Cortex of kidney (tissue), 1 donor: ENCODE data around the gene SBSN.

Experiments used
- DNase-seq: peaks from one replicate; lab custom pipeline; 2025; lab: John Stamatoyannopoulos, UW

Gene SBSN

DNA sequence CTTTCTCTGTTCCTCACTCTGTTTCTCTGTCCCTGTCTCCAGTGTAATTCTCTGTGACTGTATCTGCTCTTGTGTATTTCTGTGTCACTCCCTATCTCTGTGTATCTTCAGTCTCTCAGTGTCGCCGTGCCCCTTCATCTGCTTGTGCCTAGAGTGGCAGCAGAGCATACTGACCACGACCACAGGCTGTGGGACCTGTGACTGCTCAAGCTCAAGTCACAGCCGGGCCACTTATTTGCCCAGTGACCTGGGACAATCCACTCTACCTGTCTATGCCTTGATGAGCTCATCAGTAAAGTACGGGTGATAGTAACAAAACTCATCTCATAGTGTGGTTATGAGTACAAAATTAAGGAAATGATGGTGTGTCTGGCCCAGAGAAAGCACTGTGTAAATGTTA is 26.0 kb upstream of the SBSN start:
- no peak for DNase-seq

DNA sequence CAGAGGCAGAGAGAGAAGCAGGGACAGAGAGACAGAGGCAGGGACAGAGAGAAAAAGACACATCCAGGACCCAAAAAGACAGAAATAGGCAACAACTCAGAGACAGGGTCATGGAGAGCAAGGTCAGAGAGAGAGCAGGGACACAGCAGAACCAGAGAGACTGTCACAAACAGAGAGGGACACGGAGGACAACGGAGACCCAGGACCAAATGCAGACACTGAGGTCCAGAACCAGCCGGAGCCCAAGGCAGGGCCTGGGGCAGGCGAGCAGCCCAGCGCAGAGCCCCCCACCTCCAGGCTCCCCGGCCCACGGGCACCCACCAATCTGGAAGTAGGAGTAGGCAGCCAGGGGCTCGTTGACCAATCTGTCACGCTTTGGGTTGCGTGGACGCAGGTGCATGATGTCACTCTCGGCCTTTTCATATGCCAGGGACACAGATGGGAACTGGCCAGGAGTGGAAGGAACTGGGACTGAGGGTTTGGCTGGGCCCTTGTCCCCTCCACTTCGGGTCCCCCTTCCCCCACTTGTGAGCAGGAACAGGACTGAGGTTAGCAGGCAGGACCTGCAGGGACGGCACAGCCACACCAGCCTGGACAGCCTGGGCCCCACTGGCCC is 25.4 kb upstream of the SBSN start:
- DNase-seq, result no peak

DNA sequence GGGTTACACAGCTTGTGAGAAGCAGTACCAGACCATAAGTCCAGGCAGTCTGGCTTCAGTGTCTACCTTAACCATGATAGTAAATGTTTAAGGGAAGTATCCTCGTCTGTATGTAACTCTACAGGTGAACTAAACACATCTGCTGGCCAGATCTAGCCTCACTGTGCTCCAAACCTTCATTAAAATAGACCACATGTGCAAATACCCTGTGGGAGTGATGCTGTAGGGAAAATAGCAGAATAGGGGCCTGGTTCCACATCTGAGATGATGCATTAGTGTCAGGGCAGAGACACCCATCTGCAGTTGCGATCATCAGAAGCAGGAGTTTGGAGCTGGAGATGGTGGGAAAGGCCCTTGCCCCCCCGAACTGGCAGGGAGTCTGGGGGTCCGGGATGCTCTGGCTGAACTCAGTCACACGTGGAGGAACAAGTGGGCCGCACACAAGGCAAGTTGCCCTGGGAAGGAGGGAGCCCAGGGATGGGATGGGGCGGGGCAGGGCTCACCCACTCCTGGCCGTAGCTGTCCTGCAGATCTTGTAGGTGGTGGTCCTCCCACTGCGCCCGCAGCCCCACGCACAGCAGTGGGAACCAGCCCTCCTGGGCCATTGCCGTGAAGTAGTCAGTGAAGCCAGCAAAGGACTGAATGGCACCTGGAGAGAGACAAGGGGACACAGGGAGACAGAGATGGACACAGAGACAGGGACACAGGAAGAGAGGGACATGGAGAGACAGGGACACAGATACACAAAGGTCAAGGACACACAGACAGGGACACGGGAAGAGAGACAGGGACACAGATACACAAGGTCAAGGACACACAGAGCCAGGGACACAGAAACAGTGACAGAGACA is 24.6 kb upstream of the SBSN start:
- DNase-seq, result no peak

DNA sequence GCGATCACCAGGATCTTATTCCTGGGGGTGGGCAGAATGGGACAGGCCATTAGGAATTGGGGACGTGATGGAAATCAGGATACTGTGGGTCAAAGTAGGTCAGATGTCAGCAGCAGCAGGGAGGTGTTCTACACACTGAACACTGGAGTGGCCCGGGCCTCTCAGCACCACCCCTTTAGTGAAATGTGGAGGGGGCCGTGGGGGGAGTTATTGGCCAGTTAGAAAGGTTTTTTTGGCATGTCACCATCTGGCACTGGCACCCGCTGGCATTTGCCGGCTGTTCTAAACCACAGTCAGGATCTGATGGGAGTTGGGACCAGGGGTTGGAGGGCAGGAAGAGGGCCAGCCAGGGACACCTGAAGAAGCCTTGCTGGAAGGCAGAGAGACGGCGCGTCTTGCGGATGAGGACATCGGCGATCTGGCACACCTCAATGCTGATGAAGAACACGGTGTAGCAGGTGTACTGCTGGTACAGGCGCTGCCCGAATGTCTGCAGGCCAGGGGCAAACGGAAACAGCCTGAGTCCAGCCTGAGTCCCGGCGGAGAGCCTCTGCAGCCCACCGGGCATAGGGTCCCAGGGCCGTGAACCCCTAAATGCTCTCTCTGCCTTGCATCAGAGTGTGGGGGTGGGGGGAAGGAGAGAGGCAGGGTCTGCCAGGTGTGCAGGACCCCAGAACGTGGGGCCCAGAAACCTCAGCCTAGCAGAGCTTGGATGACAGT is 23.1 kb upstream of the SBSN start:
- no peak for DNase-seq

DNA sequence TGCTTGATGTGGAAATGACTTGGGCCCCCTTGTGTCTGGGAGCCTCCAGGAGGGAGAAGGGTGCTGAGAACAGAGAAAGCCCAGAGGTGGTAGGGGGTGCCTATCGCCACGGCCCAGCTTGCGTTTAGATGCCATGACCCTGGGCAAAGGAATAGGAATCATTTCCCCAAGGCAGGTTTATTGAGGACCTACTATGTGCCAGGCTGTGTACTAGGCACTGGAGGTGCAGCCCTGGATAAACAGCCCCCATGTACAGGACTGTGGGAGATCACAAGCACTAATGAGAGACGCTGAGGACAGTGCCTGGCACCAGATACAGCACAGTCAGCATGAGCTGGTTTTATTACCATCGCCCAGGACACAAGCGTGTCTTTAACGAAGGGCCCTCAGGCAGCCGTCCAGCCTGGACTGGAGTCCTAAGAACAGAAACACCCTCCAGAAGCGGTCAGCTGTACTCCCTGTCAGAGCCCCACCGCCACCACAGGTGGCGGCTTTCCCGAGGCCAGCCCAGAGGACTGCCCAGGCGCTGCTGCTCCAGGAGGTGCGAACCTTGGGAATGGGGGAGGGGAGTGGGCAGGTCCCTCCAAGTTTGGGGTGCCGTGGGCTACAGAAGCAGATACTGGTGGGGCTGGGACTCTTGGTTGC is 21.9 kb upstream of the SBSN start:
- DNase-seq, result no peak

DNA sequence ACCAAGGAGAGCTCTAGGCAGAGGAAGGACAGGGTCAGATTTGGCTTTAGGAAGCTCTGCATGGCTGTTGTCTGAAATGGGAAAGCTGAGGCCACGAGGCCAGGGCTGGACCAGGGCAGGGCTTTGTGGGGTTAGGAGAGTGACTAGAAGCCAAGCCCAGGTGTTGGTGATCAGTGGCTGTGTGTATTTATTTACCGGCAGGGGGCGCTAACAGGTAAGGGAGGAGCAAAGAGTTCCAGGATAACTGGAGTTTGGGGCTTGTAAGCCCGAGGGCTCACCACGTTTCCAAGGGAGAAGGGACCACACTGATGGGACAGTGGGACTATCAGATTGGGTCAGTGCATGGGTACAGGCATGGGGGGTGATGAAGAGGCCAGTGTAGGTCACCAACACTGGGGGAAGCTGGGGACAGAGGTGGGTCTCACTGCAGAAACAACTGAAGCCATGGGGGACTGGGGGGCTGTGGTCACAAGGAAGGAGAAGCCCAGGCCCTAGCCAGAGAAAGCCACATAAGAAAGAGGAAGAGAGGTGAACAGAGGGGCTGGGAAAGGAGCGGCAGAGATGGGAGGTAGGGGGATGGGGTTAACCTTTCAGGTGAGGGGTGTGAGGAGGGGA is 21.2 kb upstream of the SBSN start:
- no peak for DNase-seq

DNA sequence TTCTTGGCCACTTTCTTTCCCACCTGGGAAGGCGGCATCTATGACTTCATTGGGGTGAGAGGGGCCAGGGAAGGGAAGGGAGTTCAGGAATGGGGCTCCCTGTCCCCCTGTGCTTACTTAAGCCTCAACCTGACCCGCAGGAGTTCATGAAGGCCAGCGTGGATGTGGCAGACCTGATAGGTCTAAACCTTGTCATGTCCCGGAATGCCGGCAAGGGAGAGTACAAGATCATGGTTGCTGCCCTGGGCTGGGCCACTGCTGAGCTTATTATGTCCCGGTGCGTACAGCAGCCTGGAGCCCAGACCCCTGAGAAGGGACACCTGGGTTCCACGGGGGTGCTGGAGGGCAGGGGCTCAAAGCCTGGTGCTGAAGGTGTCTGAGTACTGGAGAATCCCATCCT is 18.4 kb upstream of the SBSN start:
- DNase-seq, result no peak

DNA sequence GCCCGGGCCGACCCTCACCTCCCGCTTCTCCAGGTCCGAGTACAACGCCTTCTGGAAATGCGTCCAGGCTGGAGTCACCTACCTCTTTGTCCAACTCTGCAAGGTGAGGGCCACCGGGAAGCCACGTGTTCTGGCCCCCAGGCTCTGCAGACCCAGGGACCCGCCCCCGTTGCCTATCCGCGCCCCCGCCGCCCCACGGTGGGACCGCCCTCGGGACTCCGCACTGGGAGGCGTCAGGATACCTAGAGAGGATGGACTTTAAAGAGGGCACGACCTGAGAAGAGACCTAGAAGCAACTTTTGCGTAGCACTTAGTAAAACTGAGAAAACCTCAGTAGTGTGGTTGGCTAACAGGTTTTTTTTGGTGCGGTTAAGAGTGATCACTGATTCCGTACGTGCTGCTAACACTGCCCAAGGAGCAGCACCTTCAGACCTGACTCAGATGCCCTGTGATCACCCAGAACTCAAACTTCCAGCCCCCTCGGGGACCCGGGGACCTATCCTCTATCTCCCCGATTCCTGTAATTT is 17.8 kb upstream of the SBSN start:
- no peak for DNase-seq

DNA sequence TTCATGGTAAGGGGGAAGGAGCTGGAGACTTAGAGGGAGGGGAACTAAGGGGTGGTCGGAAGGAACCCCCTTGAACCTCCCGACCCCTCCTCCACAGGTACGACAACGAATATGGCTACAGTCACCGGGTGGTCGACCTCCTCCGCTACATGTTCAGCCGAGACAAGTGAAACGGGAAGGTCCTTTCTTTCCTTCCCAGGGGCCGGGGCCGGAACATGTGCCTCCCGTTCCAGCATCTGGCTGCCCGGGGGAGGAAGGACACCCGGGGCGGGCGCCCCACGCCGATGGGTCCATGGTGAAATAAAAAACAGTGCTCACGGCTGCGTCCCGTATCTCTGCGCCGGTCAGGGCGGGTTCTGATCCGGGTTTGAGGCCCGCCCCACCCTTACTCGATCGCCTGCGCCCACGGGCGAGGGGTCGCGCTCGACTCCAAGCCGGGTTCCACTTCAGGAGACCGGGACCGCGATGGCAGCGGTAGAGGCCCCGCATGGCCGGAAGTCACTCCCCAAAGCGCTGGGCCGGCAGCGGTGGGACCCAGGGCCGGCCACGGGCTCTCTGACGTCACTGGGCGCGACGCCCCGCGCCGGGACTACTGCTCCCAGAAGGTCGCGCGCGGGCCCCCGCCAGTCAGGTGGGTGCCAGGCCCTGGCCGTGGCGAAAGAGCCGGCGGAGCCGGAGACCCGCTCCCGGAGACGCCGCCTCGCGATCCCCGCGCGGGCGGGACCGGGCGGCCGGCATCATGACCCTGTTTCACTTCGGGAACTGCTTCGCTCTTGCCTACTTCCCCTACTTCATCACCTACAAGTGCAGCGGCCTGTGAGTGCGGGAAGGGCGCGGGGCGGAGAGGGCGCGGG is 17.1 kb upstream of the SBSN start, which contains the start of gene TMEM147:
TMEM147 (plus strand) TSS at position 626 of the 854 bp plus-strand sequence; CDS start at position 740, 114 bp downstream.
- no peak for DNase-seq

DNA sequence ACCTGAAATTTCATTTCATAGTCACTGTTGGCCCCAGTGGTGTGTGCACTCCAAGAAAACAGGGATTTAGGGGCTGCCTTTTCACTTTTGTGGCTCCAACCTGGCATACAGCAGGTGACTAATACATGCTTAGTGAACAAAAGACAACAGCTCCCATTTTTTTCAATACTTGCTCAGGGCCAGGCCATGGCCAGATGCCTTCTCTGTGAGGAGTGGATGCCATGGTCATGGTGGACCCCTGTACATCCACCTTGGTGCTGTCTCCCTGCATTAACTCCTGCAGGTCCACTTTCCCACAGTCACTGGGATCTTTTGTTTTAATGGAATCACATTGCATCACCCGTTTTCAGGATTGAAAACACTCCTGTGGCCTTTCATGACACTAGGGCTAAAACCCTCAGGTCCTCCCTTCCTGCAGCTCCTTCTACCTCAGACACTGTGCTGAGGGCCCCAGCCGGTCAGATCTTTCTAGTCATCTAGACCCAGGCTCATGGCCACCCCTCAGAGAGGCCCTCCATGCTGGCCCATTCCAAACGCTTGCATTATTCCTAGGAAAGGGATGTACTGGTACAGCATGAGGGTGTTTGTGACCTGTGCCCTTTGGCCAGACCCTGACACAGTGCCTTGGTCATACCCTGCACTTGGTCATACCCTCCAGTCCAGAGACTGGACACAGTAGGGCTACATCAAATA is 16.1 kb upstream of the SBSN start:
- DNase-seq, result no peak

DNA sequence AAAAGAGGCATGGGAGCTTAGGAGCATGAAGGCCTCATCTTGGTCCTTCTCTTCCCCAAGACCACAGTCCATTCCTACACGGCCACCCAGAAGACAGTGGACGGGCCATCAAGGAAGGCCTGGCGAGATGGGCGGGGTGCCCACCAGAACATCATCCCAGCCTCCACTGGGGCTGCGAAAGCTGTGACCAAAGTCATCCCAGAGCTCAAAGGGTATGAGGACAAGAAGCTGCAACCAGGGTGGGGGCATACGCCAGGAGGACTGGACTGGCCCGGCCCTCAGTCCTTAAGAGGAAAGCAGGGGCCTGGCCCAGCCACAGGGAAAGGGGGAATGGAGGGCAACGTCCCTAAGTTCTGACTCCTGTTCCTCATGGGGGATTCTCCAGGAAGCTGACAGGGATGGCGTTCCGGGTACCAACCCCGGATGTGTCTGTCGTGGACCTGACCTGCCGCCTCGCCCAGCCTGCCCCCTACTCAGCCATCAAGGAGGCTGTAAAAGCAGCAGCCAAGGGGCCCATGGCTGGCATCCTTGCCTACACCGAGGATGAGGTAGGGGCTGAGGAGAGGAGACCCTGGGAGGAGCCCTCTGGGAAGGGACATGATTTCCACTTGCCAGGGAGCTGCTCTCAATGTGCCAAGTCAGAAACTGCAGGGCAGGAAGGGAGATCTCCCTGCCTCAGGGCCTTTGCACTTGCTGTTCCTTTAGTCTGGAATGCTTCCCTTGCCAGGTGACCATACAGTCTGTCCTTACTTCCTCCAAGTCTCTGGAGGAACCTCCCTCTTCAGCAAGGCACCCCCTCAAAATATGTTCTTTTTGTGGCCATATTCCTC is 15.4 kb upstream of the SBSN start:
- no peak for DNase-seq

DNA sequence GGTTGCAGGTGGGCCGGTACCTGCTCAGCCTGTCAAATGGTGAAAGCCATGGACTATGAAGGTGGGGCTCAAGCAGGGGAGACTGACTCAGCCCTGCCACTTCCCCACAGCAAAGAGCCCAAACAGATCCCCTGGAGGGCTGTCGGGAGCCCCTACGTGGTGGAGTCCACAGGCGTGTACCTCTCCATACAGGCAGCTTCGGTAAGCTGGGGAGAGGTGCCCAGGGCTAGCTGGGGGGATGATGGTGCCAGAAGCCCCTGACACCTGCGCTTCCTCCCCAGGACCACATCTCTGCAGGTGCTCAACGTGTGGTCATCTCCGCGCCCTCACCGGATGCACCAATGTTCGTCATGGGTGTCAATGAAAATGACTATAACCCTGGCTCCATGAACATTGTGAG is 14.1 kb upstream of the SBSN start:
- no peak for DNase-seq

DNA sequence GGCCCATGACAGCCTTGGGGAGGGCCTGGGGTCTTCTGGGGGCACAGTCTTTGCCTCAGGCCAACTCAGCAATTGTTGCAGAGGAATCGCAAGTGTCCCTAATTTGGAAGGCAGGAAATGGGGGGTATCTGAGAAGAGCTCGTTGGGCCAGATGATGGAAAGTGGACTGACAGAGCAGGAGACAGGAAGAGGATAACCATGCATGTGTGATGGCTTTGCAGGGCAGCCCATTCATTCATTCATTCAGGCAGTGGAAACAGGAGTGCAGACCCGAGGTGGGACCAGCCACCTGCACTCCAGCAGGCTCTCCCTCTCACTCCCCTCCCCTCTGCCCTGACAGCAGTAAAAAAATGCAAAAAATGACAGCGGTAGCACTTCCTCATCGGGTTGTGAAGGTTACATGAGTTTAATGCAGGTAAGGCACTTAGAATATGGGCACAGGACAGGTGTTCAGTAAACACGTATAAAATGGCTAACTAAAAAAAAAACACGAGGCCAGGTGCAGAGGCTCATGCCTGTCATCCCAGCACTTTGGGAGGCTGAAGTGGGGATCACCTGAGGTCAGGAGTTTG is 12.3 kb upstream of the SBSN start:
- no peak for DNase-seq

DNA sequence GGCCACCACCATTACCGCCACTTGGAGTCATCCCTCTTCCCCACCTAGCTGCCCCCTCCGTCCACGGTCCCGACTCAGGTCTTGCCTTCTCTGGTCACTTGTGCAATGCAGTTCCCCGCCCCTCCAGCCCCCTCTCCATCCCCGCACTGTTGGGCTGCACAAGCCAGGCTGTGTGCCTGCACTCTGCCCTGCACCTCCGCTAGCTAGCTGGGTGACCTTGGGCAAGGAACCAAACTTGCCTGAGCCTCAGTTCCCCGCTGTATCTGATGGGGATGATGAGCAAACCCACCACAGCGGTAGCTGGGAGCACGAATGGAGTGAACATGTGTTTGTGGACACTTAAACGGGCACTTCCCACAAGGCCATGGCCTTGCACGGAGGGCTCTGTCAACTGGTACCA is 11.7 kb upstream of the SBSN start:
- DNase-seq, result no peak

DNA sequence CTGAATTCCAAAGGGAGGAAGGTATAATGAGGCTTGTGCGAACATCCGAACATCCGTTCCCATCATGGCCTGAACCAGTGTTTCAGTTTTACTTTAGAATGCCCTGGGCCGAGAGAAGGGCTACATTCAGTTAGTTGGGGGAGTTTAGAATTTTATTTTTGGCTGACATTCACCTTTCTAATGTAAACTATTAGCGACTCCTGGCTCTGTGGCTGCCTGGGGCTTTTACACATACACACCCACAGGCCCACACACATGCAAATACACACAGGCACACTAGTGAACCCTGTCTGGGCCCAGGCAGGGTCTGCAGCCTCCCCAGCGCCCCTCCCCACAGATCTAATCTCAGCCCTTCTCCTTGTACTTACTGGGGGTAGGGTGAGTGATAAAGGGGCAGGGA is 11.2 kb upstream of the SBSN start:
- no peak for DNase-seq

DNA sequence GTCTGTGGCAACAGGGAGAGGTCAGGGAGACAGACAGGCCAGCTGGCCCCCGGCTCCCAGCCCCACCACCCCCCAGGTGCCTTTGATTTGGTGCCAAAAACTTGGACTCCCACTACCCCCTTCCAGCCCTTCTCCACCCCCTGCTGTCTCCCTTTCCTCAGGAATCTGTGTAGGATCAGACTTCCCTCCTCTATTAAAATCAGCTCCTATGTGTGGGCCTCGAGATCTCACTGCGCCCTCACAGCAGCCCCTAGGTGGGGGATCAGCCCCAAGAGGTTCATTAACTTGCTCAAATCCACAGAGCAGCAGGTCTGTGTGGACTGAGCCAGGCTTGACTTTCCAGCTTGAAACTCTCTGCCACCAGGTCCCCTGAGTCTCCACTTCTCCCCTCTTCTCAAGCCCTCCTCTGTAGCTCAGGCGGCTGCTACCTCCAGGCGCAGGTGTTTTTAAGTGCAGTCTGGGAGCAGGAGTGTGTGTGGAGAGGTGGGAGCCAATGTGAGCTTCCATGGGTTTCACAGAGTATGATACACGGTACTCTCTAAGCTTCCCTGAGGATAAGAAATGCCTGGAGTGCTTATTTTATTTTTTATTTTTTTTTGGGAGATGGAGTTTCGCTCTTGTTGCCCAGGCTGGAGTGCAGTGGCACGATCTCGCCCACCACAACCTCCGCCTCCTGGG is 6.8 kb upstream of the SBSN start:
- no peak for DNase-seq

DNA sequence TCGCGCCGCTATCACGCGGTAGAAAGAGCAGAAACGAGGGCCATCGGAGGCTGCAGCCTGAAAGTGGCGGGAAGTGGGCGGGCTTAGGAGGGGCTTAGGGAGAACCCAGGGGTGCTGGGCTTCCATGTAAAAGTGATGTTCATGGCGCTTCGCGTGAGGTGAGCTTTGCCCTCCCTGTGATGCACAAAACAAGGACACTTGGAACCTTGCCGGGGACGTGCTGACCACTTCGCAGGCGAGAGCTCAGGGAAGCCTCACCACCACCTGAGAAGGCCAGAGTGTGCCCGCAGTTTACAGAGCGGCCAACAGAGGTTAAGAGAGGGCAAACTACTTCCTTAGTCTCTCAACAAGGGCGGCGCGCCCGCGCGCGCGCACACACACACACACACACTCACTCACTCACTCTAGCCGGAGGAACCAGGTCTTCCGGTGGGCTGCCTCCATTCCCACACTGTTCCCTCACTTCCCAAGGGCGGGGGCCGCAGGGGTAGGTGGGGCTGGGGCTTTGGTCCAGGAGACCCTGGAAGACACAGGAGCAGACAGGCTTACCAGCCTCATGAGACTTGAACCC is 5.8 kb upstream of the SBSN start:
- no peak for DNase-seq

DNA sequence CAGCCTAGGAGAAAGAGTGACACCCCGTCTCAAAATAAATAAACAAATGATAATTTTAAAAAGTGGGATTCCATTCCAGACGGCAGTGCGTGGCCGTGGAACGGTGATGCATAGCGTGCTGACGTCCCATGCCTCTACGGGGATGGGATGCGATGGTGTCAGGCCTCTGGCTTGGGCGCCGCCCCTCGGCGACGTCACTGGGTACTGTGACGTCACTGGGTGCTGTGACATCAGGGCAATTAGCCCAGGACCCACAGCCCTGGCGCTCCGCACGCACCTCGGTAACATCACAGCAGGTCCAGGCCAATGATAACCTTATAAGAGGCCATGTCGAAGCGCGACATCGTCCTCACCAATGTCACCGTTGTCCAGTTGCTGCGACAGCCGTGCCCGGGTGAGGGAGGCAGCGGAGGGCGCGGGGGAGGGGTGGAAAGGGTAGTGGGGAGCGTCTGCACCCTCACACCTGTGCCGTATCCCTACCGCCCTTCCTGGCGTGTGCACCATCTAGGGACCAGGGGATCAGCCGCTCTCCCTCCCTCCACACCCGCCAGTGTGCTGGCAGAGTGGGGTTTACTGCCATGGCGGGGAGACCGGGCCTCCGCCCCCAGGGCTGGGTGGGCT is 5.2 kb upstream of the SBSN start, which contains the start of gene GAPDHS:
GAPDHS (plus strand) TSS at position 256 of the 621 bp plus-strand sequence; CDS start at position 328, 72 bp downstream.
- no peak for DNase-seq
